Sigmoid colon (tissue), 7 donors: ENCODE results near the gene LPCAT2. TPM values are rescaled to one million over a fixed set of nuclear protein-coding genes. Genes with fewer than 3 reads are reported as not detected.
"Not testable (repeated sequence)": the region's sequence is repeated elsewhere in the genome, so short reads cannot be mapped to it uniquely, and the experiment has no call there.

Experiments
- DNase-seq: peaks from one replicate; pipeline ENCODE4 v3.0.0-alpha.2; 2019
- H3K27ac ChIP-seq, 4 donors: fragments of 200-600 bp; sonication (generic); one replicate each; pipeline ENCODE4 v1.5.1; 2016 to 2019; ENCODE audit warnings: mild to moderate bottlenecking in 1 of 4
- H3K27me3 ChIP-seq, 3 donors: fragments of 200-600 bp; sonication (generic); one replicate each; pipeline ENCODE4 v1.5.1; 2019; ENCODE audit warnings: mild to moderate bottlenecking in 1 of 3
- H3K36me3 ChIP-seq, 4 donors: fragments of 200-600 bp; sonication (generic); one replicate each; pipeline ENCODE4 v1.5.1; 2016 to 2019
- H3K4me1 ChIP-seq, 4 donors: fragments of 200-600 bp; sonication (generic); one replicate each; pipeline ENCODE4 v1.5.1; 2017 to 2019
- H3K4me3 ChIP-seq, 4 donors: fragments of 200-600 bp; sonication (generic); one replicate each; pipeline ENCODE4 v1.5.1; 2017 to 2019; ENCODE audit warnings: mild to moderate bottlenecking in 2 of 4, moderate library complexity in 1 of 4
- H3K9me3 ChIP-seq, 4 donors: fragments of 200-600 bp in 3 of 4; sonication (generic) in 3 of 4; one replicate each; pipeline versions ENCODE4 v1.5.1 to v1.6.1; 2013 to 2019
- CTCF ChIP-seq, 4 experiments: fragments of 450-650 bp in 3 of 4; fragments of 200-600 bp in 1 of 4; IDR thresholded peaks; one replicate each; pipeline ENCODE4 v1.5.1; 2016 to 2019; ENCODE audit warnings: antibody characterized with exemption in 4 of 4, mild to moderate bottlenecking in 3 of 4, moderate library complexity in 2 of 4
- EP300 ChIP-seq, 4 donors: sonication (generic); formaldehyde crosslinking; IDR thresholded peaks; one replicate each; pipeline ENCODE4 v1.6.1; 2017; ENCODE audit warnings: antibody characterized with exemption in 4 of 4
- POLR2A ChIP-seq, 2 donors: fragments of 450-650 bp; IDR thresholded peaks; one replicate each; pipeline ENCODE4 v1.6.1; 2016; ENCODE audit warnings: antibody characterized with exemption in 2 of 2, mild to moderate bottlenecking in 2 of 2, moderate library complexity in 2 of 2
- POLR2AphosphoS5 ChIP-seq, 4 donors: sonication (generic); formaldehyde crosslinking; IDR thresholded peaks; one replicate each; pipeline ENCODE4 v1.6.1; 2017; ENCODE audit warnings: antibody characterized with exemption in 4 of 4
- WGBS, 2 donors: extraction: QIAGEN DNeasy Blood & Tissue Kit; methylation state at CpG; one replicate each; pipeline ENCODE4 v1.1.7; 2013; 5-methylcytosine and 5-hydroxymethylcytosine counted together
- intact Hi-C: fragments of 100-400 bp; cut with DNase I; formaldehyde crosslinking; loops from one replicate; pipeline ENCODE4 v1.15.1; 2023
- polyA plus RNA-seq, 3 donors: library from polyadenylated mRNA; stranded (reverse); fragments of 200-250 nt; gene quantifications; one replicate each; pipeline ENCODE4 v1.2.3, GENCODE V29; 2013
- total RNA-seq, 4 donors: library from RNA; depleted of rRNA; stranded (reverse); fragments of >200 nt; gene quantifications; one replicate each; pipeline ENCODE4 v1.1.0, GENCODE V29; 2016
- donor health status: healthy with polysubstance abuse.
- donor health status: Bipolar disorder and iron deficiency.
- donor health status: healthy.

The LPCAT2 gene
- total and polyA plus RNA-seq, 7 donors: 1.2 to 12.8 (median 6.6) TPM

GRCh38 chr16:55613613-55614335 is 104.9 kb downstream of the LPCAT2 start:
- whole genome bisulfite sequencing, 2 donors: 72 to 79% methylated on average over 6 of the region's 6 CpGs
- Histone ChIP-seq H3K9me3 (peaks cover 0 to 2% (median 0%) of the 10 kb centered on the region in 4 donors), H3K36me3 (no peaks in the 10 kb centered on the region), H3K27ac (no peak overlapping the region), H3K4me3 (no peak overlapping the region), H3K4me1 (no peaks in the 10 kb centered on the region), H3K27me3 (peaks cover 0 to 5% (median 0%) of the 10 kb centered on the region in 3 donors)
- no peak for DNase-seq
- intact Hi-C loops: no loop called here
- no peak for TF ChIP-seq POLR2A (IDR thresholded peaks at IDR 0.05)
- TF ChIP-seq POLR2AphosphoS5 (IDR thresholded peaks at IDR 0.05): no peak
- no peak for TF ChIP-seq CTCF (IDR thresholded peaks at IDR 0.05)
- no peak for TF ChIP-seq EP300 (IDR thresholded peaks at IDR 0.05)

- Histone ChIP-seq H3K9me3 (peaks cover 0 to 2% (median 0%) of the 10 kb centered on the region in 4 donors), H3K27me3 (peaks cover 0 to 5% (median 0%) of the 10 kb centered on the region in 3 donors), H3K4me1 (no peaks in the 10 kb centered on the region), H3K4me3 (no peak overlapping the region), H3K36me3 (no peaks in the 10 kb centered on the region), H3K27ac (no peak overlapping the region)
- DNase-seq: no peak
- TF ChIP-seq POLR2A (IDR thresholded peaks at IDR 0.05): no peak
- TF ChIP-seq CTCF (IDR thresholded peaks at IDR 0.05): no peak
- no peak for TF ChIP-seq POLR2AphosphoS5 (IDR thresholded peaks at IDR 0.05)
- no peak for TF ChIP-seq EP300 (IDR thresholded peaks at IDR 0.05)
- 59 to 85% methylated on average over 3 of the region's 3 CpGs for WGBS, 2 donors
- intact Hi-C loops: no loop called here
Observed at GRCh38 chr16:55615071-55615470, 106.2 kb downstream of the LPCAT2 start.

DNA sequence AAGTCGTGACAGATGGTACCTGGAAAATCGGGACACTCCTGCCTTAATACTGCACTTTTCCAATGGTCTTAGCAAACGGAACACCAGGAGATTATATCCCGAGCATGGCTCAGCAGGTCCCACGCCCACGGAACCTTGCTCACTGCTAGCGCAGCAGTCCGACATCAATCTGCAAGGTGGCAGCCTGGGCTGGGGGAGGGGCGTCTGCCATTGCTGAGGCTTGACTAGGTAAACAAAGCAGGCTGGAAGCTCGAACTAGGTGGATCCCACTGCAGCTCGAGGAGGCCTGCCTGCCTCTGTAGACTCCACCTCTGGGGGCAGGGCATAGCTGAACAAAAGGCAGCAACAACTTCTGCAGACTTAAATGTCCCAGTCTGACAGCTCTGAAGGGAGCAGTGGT is 106.8 kb downstream of the LPCAT2 start:
- H3K9me3 ChIP-seq, H3K4me3 ChIP-seq, H3K27ac ChIP-seq, intact Hi-C loops, H3K4me1 ChIP-seq, DNase-seq, H3K36me3 ChIP-seq, H3K27me3 ChIP-seq: not testable (repeated sequence)
- WGBS, 2 donors: 75 to 91% methylated on average over 11 of the region's 11 CpGs

- Histone ChIP-seq H3K4me1 (no peaks in the 10 kb centered on the region), H3K9me3 (peaks cover 0 to 2% (median 0%) of the 10 kb centered on the region in 4 donors), H3K27ac (no peak overlapping the region), H3K36me3 (no peaks in the 10 kb centered on the region), H3K27me3 (no peaks in the 10 kb centered on the region), H3K4me3 (no peak overlapping the region)
- intact Hi-C loops: no loop called here
- TF ChIP-seq POLR2AphosphoS5 (IDR thresholded peaks at IDR 0.05) (no peak), EP300 (IDR thresholded peaks at IDR 0.05) (no peak), CTCF (IDR thresholded peaks at IDR 0.05) (no peak), POLR2A (IDR thresholded peaks at IDR 0.05) (no peak)
- no peak for DNase-seq
Observed at GRCh38 chr16:55621771-55622170, 112.9 kb downstream of the LPCAT2 start.

GRCh38 chr16:55622272-55622671 is 113.4 kb downstream of the LPCAT2 start:
- Histone ChIP-seq H3K4me3 (no peak overlapping the region), H3K9me3 (no peaks in the 10 kb centered on the region), H3K27ac (no peak overlapping the region), H3K36me3 (no peaks in the 10 kb centered on the region), H3K27me3 (no peaks in the 10 kb centered on the region), H3K4me1 (no peaks in the 10 kb centered on the region)
- 81% methylated on average over 3 of the region's 3 CpGs for WGBS, 2 donors
- intact Hi-C loops: no loop called here
- TF ChIP-seq CTCF (IDR thresholded peaks at IDR 0.05): no peak
- no peak for TF ChIP-seq EP300 (IDR thresholded peaks at IDR 0.05)
- no peak for TF ChIP-seq POLR2AphosphoS5 (IDR thresholded peaks at IDR 0.05)
- no peak for TF ChIP-seq POLR2A (IDR thresholded peaks at IDR 0.05)
- no peak for DNase-seq
